ENCODE measurements around the gene SERPINE2. TPM values are rescaled to one million over a fixed set of nuclear protein-coding genes. Genes with fewer than 3 reads are reported as not detected.

Gene SERPINE2
- polyA plus RNA-seq, 3 donors = not detected

- H2AFZ ChIP-seq (ENCODE audit: insufficient read depth, low read depth, low read length, poor library complexity, severe bottlenecking) = no peak overlapping the region
- H3K4me1 ChIP-seq (ENCODE audit: control insufficient read depth in 1 of 2, insufficient read depth in 2 of 2, low read length in 2 of 2) = no peaks in the 10 kb centered on the region
- no peak overlapping the region for H3K9ac ChIP-seq (ENCODE audit: insufficient read depth, low read length, poor library complexity, severe bottlenecking)
- Mint-ChIP-seq H3K36me3 (no peaks in the 10 kb centered on the region), H3K9me3 (no peaks in the 10 kb centered on the region), H3K27ac (no peak overlapping the region), H3K4me1 (no peaks in the 10 kb centered on the region), H3K4me3 (no peak overlapping the region), H3K27me3 (ENCODE audit: low read depth in 3 of 3) (peaks cover 0 to 2% (median 0%) of the 10 kb centered on the region in 3 donors)
- no peak for TF ChIP-seq CTCF (IDR thresholded peaks at IDR 0.05)
- H3K27me3 ChIP-seq (ENCODE audit: control insufficient read depth in 2 of 2, insufficient read depth in 2 of 2, low read length in 2 of 2) = no peaks in the 10 kb centered on the region
- DNase-seq = no peak
- no peak overlapping the region for H3K4me3 ChIP-seq (replicated peaks in 1 of 3; ENCODE audit: low read depth in 2 of 3, low read length in 3 of 3)
- WGBS (ENCODE audit: insufficient coverage) = 100% methylated on average over 1 of the region's 1 CpG
- H3K27ac ChIP-seq (ENCODE audit: low read depth in 1 of 2, low read length in 2 of 2) = no peak overlapping the region
- no peaks in the 10 kb centered on the region for H3K79me2 ChIP-seq (ENCODE audit: insufficient read depth, low read length)
- intact Hi-C loops (cut with micrococcal nuclease) = no loop called here
- H3K36me3 ChIP-seq (replicated peaks in 1 of 2; ENCODE audit: control insufficient read depth in 1 of 2, insufficient read depth in 2 of 2, low read length in 2 of 2) = no peaks in the 10 kb centered on the region
- H4K20me1 ChIP-seq (ENCODE audit: insufficient read depth, low read length) = no peaks in the 10 kb centered on the region
- H3K4me2 ChIP-seq (replicated peaks; ENCODE audit: extremely low read depth, low read length, poor library complexity, severe bottlenecking) = no peak overlapping the region
- no peaks in the 10 kb centered on the region for H3K9me3 ChIP-seq (replicated peaks in 1 of 2; ENCODE audit: control insufficient read depth in 1 of 2, insufficient read depth in 1 of 2, low read length in 2 of 2)
Measured at GRCh38 chr2:223980397-223980735, 58.7 kb downstream of the SERPINE2 start.

- no peak overlapping the region for H3K27ac Mint-ChIP-seq
- 100% methylated on average over 1 of the region's 2 CpGs for WGBS (ENCODE audit: insufficient coverage)
Measured at GRCh38 chr2:223979730-223980396, 59.2 kb downstream of the SERPINE2 start.

More at GRCh38 chr2:223979730-223980396, 59.2 kb downstream of the SERPINE2 start:
- intact Hi-C loops (cut with micrococcal nuclease) = no loop called here
- Histone ChIP-seq H3K9ac (ENCODE audit: insufficient read depth, low read length, poor library complexity, severe bottlenecking) (no peak overlapping the region), H3K4me2 (replicated peaks; ENCODE audit: extremely low read depth, low read length, poor library complexity, severe bottlenecking) (no peak overlapping the region), H3K9me3 (replicated peaks in 1 of 2; ENCODE audit: control insufficient read depth in 1 of 2, insufficient read depth in 1 of 2, low read length in 2 of 2) (no peaks in the 10 kb centered on the region), H2AFZ (ENCODE audit: insufficient read depth, low read depth, low read length, poor library complexity, severe bottlenecking) (no peak overlapping the region), H3K27me3 (ENCODE audit: control insufficient read depth in 2 of 2, insufficient read depth in 2 of 2, low read length in 2 of 2) (no peaks in the 10 kb centered on the region), H3K4me3 (replicated peaks in 1 of 3; ENCODE audit: low read depth in 2 of 3, low read length in 3 of 3) (no peak overlapping the region), H3K36me3 (replicated peaks in 1 of 2; ENCODE audit: control insufficient read depth in 1 of 2, insufficient read depth in 2 of 2, low read length in 2 of 2) (no peaks in the 10 kb centered on the region), H3K79me2 (ENCODE audit: insufficient read depth, low read length) (no peaks in the 10 kb centered on the region), H4K20me1 (ENCODE audit: insufficient read depth, low read length) (no peaks in the 10 kb centered on the region), H3K27ac (ENCODE audit: low read depth in 1 of 2, low read length in 2 of 2) (no peak overlapping the region), H3K4me1 (ENCODE audit: control insufficient read depth in 1 of 2, insufficient read depth in 2 of 2, low read length in 2 of 2) (no peaks in the 10 kb centered on the region)
- H3K4me1 Mint-ChIP-seq = no peaks in the 10 kb centered on the region
- H3K36me3 Mint-ChIP-seq = no peaks in the 10 kb centered on the region
- H3K4me3 Mint-ChIP-seq = no peak overlapping the region
- no peaks in the 10 kb centered on the region for H3K9me3 Mint-ChIP-seq
- TF ChIP-seq CTCF (IDR thresholded peaks at IDR 0.05) = no peak
- peaks cover 0 to 2% (median 0%) of the 10 kb centered on the region in 3 donors for H3K27me3 Mint-ChIP-seq (ENCODE audit: low read depth in 3 of 3)
- DNase-seq = no peak

All from CD14-positive monocyte (primary cell).